ENCODE measurements around the gene AGAP5. TPM values are rescaled to one million over a fixed set of nuclear protein-coding genes. Genes with fewer than 3 reads are reported as not detected.
"Not testable (repeated sequence)": the region's sequence is repeated elsewhere in the genome, so short reads cannot be mapped to it uniquely, and the experiment has no call there.

Gene AGAP5
- total and polyA plus RNA-seq, 7 donors, result 1.4 to 3.6 (median 2.3) TPM

DNA sequence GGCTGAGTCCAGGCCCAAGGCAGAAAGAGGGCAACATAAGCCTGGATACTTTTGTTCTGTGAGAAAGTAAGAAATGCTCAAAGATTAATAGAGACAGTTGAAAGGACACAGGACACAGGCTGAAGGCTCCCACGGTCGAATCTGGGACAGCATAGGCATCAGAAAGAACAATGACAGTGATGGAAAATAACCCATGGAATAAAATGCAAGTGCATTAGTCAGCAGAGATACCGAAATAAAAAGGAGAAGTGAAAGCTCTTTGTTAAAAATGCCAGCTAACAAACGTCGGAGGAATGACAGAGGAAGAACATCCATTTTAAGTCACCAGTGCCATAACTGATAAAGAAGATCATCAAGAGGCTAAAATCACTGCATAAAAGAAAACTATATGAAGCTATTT is 19.6 kb upstream of the AGAP5 start:
- ATAC-seq (no peak), DNase-seq (no peak)
- H3K9me3 ChIP-seq, result no peaks in the 10 kb centered on the region
- WGBS, 3 donors, result 72 to 85% (median 83%) methylated on average over 5 of the region's 5 CpGs
- intact Hi-C loops (cut with DNase I), result no loop called here
- no peak overlapping the region for H3K27ac ChIP-seq
- no peaks in the 10 kb centered on the region for H3K27me3 ChIP-seq (ENCODE audit: insufficient read depth in 3 of 3, low read length in 2 of 3)
- peaks cover 3 to 76% of the 10 kb centered on the region in 2 donors for H3K36me3 ChIP-seq (ENCODE audit: insufficient read depth in 1 of 2, low read depth in 1 of 2)
- H3K4me3 ChIP-seq, result no peak overlapping the region
- TF ChIP-seq, protein P1, sequence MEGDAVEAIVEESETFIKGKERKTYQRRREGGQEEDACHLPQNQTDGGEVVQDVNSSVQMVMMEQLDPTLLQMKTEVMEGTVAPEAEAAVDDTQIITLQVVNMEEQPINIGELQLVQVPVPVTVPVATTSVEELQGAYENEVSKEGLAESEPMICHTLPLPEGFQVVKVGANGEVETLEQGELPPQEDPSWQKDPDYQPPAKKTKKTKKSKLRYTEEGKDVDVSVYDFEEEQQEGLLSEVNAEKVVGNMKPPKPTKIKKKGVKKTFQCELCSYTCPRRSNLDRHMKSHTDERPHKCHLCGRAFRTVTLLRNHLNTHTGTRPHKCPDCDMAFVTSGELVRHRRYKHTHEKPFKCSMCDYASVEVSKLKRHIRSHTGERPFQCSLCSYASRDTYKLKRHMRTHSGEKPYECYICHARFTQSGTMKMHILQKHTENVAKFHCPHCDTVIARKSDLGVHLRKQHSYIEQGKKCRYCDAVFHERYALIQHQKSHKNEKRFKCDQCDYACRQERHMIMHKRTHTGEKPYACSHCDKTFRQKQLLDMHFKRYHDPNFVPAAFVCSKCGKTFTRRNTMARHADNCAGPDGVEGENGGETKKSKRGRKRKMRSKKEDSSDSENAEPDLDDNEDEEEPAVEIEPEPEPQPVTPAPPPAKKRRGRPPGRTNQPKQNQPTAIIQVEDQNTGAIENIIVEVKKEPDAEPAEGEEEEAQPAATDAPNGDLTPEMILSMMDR (IDR thresholded peaks at IDR 0.05), result no peak
- H3K4me1 ChIP-seq, result no peaks in the 10 kb centered on the region

GRCh38 chr10:73716251-73716650 is 18.3 kb upstream of the AGAP5 start:
- TF ChIP-seq, protein P1 (IDR thresholded peaks at IDR 0.05), result no peak
- ATAC-seq (peak in 3 of 4 donors; percentile 56 to 72 (median 67)), DNase-seq (no peak)
- Histone ChIP-seq H3K27me3 (ENCODE audit: insufficient read depth in 3 of 3, low read length in 2 of 3) (no peaks in the 10 kb centered on the region), H3K4me1 (peaks cover 2% of the 10 kb centered on the region), H3K9me3 (no peaks in the 10 kb centered on the region), H3K36me3 (ENCODE audit: insufficient read depth in 1 of 2, low read depth in 1 of 2) (peaks cover 3 to 75% of the 10 kb centered on the region in 2 donors), H3K4me3 (no peak overlapping the region), H3K27ac (peak overlapping the region; percentile 61)
- 46 to 71% (median 70%) methylated on average over 1 of the region's 1 CpG for WGBS, 3 donors
- intact Hi-C loops (cut with DNase I), result no loop called here

DNA sequence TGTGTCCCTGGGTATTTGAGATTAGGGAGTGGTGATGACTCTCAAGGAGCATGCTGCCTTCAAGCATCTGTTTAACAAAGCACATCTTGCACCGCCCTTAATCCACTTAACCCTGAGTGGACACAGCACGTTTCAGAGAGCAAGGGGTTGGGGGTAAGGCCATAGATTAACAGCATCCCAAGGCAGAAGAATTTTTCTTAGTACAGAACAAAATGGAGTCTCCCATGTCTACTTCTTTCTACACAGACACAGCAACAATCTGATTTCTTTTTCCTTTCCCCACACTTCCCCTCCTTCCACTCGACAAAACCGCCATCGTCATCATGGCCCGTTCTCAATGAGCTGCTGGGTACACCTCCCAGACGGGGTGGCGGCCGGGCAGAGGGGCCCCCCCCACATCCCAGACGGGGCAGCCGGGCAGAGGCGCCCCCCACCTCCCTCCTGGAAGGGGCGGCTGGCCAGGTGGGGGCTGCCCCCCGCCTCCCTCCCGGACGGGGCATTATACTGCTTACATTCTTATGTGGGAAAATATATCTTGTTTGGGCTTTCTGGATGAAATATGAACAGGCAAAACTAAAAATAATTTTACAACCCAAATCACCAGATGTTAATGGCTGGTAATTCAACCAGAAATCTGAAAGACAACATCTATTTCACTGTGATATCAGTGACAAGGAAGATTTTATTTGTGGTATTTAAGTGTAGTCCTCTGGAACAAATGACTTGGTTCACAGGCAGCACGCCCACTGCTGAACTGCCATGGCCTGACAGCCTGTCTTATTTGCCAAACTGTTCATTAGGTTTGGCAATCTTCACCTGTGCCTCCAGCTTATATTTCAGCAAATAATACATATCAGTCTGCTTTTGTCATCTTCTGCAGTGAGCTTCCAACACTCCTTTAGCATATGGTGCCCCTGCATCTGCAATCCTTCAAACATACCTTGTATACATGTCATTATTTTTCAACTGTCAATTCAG is 17.6 kb upstream of the AGAP5 start:
- intact Hi-C loops (cut with DNase I); H3K4me1 ChIP-seq; H3K27me3 ChIP-seq (ENCODE audit: insufficient read depth in 3 of 3, low read length in 2 of 3); H3K9me3 ChIP-seq; H3K4me3 ChIP-seq; DNase-seq: not testable (repeated sequence)
- WGBS, 3 donors, result 70 to 88% (median 80%) methylated on average over 17 of the region's 17 CpGs
- Histone ChIP-seq H3K36me3 (ENCODE audit: insufficient read depth in 1 of 2, low read depth in 1 of 2) (peaks cover 3 to 68% of the 10 kb centered on the region in 2 donors), H3K27ac (peak overlapping the region; percentile 61)
- ATAC-seq, result peak; percentile 48 to 84 (median 80)

DNA sequence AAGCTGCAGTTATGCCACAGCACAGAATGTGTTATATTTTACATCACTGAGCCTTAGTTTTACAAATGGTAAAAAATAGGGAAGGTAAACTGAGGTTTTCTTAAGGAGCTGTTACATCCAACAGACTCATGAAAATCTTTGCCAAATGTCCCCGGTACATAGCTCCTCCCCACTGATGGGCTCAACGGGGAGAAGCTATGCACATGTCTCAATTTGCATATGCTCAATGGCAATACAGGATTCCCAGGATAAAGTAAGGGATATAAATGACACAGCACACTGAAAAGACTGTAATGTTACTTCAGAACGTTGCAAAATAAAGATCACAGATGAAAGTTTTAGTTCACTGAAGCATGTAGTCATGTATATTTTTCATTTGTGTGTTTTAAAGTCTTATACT is 16.6 kb upstream of the AGAP5 start:
- H3K36me3 ChIP-seq (ENCODE audit: insufficient read depth in 1 of 2, low read depth in 1 of 2), result peaks cover 3 to 67% of the 10 kb centered on the region in 2 donors
- H3K4me1 ChIP-seq; DNase-seq; intact Hi-C loops (cut with DNase I); H3K27ac ChIP-seq; H3K27me3 ChIP-seq (ENCODE audit: insufficient read depth in 3 of 3, low read length in 2 of 3); H3K4me3 ChIP-seq; H3K9me3 ChIP-seq: not testable (repeated sequence)
- 35 to 58% (median 38%) methylated on average over 3 of the region's 3 CpGs for WGBS, 3 donors
- peak in 1 of 4 donors; percentile 22 for ATAC-seq

- H3K4me3 ChIP-seq; H3K9me3 ChIP-seq; H3K27me3 ChIP-seq (ENCODE audit: insufficient read depth in 3 of 3, low read length in 2 of 3); H3K4me1 ChIP-seq; intact Hi-C loops (cut with DNase I); H3K27ac ChIP-seq; DNase-seq: not testable (repeated sequence)
- peaks cover 3 to 63% of the 10 kb centered on the region in 2 donors for H3K36me3 ChIP-seq (ENCODE audit: insufficient read depth in 1 of 2, low read depth in 1 of 2)
- ATAC-seq, result peak in 3 of 4 donors; percentile 58 to 67 (median 62)
- WGBS, 3 donors, result 69 to 91% (median 71%) methylated on average over 3 of the region's 3 CpGs
Observed at GRCh38 chr10:73713912-73714311, 16.0 kb upstream of the AGAP5 start.

DNA sequence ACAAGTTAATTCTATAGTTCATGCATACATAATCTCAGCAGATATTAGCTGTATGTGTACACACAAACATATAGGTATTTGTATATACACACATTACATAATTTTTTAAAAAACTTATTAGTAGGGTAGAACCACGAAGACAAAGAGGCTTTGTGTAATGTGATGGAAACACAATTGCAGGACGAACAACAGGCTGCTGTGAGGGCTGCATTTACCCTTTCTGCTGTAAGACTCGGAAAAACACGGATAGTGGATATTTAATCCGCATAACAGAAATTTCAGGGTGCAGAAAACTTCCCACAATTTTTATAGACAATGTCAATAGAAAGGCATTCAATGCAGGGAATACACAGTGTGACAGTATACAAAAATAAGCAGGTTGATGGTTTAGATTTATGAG is 13.8 kb upstream of the AGAP5 start:
- H3K27me3 ChIP-seq (ENCODE audit: insufficient read depth in 3 of 3, low read length in 2 of 3); DNase-seq; H3K4me3 ChIP-seq; ATAC-seq; H3K9me3 ChIP-seq; intact Hi-C loops (cut with DNase I): not testable (repeated sequence)
- 76 to 89% (median 77%) methylated on average over 5 of the region's 5 CpGs for WGBS, 3 donors
- peaks cover 0 to 41% of the 10 kb centered on the region in 2 donors for H3K36me3 ChIP-seq (ENCODE audit: insufficient read depth in 1 of 2, low read depth in 1 of 2)
- peak overlapping the region; percentile 49 for H3K27ac ChIP-seq
- H3K4me1 ChIP-seq, result peaks cover 13% of the 10 kb centered on the region

- intact Hi-C loops (cut with DNase I); H3K9me3 ChIP-seq; H3K27me3 ChIP-seq (ENCODE audit: insufficient read depth in 3 of 3, low read length in 2 of 3); DNase-seq; H3K4me3 ChIP-seq; H3K27ac ChIP-seq; ATAC-seq: not testable (repeated sequence)
- Histone ChIP-seq H3K4me1 (peaks cover 13% of the 10 kb centered on the region), H3K36me3 (ENCODE audit: insufficient read depth in 1 of 2, low read depth in 1 of 2) (peaks cover 0 to 41% of the 10 kb centered on the region in 2 donors)
- WGBS, 3 donors, result 94 to 100% (median 95%) methylated on average over 1 of the region's 1 CpG
Observed at GRCh38 chr10:73708122-73708521, 10.2 kb upstream of the AGAP5 start.

DNA sequence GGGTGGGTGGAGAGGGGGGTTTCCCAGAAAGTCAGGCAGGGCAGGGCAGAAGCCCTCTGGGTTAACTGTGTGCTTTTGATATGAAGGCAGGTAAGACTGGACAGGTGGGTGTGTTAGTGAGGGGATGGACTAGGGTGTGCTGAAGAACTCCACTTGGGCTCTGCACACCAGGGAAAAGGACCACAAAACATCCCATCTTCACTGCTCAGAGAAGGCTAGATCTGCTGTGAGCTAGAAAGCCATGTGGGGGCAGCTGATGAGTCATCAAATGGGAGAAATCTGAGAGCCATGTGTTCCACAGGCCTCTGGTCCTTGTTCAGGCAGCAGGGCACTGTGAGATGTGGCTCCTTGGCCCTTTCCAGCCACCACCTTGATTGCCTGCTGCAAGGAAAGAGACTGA is 9.7 kb upstream of the AGAP5 start:
- not testable (repeated sequence) for H3K27me3 ChIP-seq (ENCODE audit: insufficient read depth in 3 of 3, low read length in 2 of 3); H3K4me3 ChIP-seq

DNA sequence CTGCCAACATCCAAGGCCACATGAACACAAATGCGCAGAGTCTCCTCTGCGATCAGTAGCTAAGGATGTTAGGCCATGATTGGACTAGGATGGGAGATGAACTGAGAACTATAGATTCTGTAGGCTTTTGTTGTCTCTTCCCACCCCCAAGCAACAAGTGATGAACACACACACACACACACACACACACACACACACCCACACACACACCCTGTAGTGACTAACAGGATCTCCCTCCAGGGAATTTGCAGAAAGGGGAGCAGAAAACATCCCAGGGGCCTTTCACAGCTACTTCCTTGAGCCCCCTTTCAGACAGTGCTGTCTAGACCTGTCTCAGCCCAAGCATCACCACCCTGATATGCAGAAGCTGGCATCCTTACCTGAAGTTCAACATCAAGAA is 8.6 kb upstream of the AGAP5 start:
- H3K9me3 ChIP-seq; H3K27ac ChIP-seq; H3K4me3 ChIP-seq; DNase-seq; intact Hi-C loops (cut with DNase I); ATAC-seq; H3K27me3 ChIP-seq (ENCODE audit: insufficient read depth in 3 of 3, low read length in 2 of 3): not testable (repeated sequence)
- Histone ChIP-seq H3K36me3 (ENCODE audit: insufficient read depth in 1 of 2, low read depth in 1 of 2) (peaks cover 0 to 33% of the 10 kb centered on the region in 2 donors), H3K4me1 (peaks cover 13% of the 10 kb centered on the region)
- WGBS, 3 donors, result 93 to 100% (median 99%) methylated on average over 2 of the region's 2 CpGs

More for the DNA sequence above, 9.7 kb upstream of the AGAP5 start:
- peaks cover 13% of the 10 kb centered on the region for H3K4me1 ChIP-seq
- intact Hi-C loops (cut with DNase I); ATAC-seq; DNase-seq; H3K9me3 ChIP-seq; H3K27ac ChIP-seq: not testable (repeated sequence)
- H3K36me3 ChIP-seq (ENCODE audit: insufficient read depth in 1 of 2, low read depth in 1 of 2), result peaks cover 0 to 40% of the 10 kb centered on the region in 2 donors

Data from psoas muscle (tissue), 8 donors.